ENCODE data around the gene STMN3.
A peak's percentile ranks its signal among the peaks of the same experiment; 100 is the strongest.
"Not testable (repeated sequence)": the region's sequence is repeated elsewhere in the genome, so short reads cannot be mapped to it uniquely, and the experiment has no call there.

STMN3 gene

GRCh38 chr20:63675681-63676368 lies 22.6 kb upstream of the STMN3 start:
- H3K4me3 ChIP-seq (ENCODE audit: severe bottlenecking) = no peak overlapping the region
- H3K9me3 ChIP-seq (ENCODE audit: severe bottlenecking) = no peaks in the 10 kb centered on the region
- DNase-seq (ENCODE audit: low spot score) = no peak
- TF ChIP-seq CTCF (IDR thresholded peaks at IDR 0.05; ENCODE audit: poor library complexity, severe bottlenecking) = no peak
- no peaks in the 10 kb centered on the region for H3K27me3 ChIP-seq (ENCODE audit: insufficient read depth, poor library complexity, severe bottlenecking)
- no peak for ATAC-seq (ENCODE audit: low read depth)
- peaks cover 71% of the 10 kb centered on the region for H3K36me3 ChIP-seq (ENCODE audit: low read depth)
- no peaks in the 10 kb centered on the region for H3K4me1 ChIP-seq (ENCODE audit: insufficient read depth, poor library complexity, severe bottlenecking)
- no peak overlapping the region for H3K27ac ChIP-seq (ENCODE audit: poor library complexity, severe bottlenecking)

DNA sequence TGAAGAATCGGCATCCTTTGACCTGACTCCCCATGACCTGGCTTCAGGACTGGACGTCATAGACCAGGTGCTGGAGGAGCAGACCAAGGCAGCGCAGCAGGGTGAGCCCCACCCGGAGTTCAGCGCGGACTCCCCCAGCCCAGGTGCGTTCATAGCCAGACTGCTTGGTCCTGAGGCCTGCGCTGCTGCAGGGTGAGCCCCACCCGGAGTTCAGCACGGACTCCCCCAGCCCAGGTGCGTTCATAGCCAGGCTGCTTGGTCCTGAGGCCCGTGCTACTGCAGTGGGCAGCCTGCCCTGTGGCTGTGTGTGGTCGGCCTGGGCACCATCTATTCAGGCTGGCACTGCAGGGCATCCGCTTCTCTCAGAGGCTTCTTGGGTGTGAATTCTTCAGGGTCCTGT lies 20.7 kb upstream of the STMN3 start:
- H3K27me3 ChIP-seq (ENCODE audit: insufficient read depth, poor library complexity, severe bottlenecking) = no peaks in the 10 kb centered on the region
- peaks cover 70% of the 10 kb centered on the region for H3K36me3 ChIP-seq (ENCODE audit: low read depth)
- ATAC-seq (ENCODE audit: low read depth) = no peak
- peak; percentile 80 for DNase-seq (ENCODE audit: low spot score)
- no peaks in the 10 kb centered on the region for H3K9me3 ChIP-seq (ENCODE audit: severe bottlenecking)
- no peak for TF ChIP-seq CTCF (IDR thresholded peaks at IDR 0.05; ENCODE audit: poor library complexity, severe bottlenecking)
- no peaks in the 10 kb centered on the region for H3K4me1 ChIP-seq (ENCODE audit: insufficient read depth, poor library complexity, severe bottlenecking)
- H3K27ac ChIP-seq (ENCODE audit: poor library complexity, severe bottlenecking) = no peak overlapping the region
- no peak overlapping the region for H3K4me3 ChIP-seq (ENCODE audit: severe bottlenecking)

DNA sequence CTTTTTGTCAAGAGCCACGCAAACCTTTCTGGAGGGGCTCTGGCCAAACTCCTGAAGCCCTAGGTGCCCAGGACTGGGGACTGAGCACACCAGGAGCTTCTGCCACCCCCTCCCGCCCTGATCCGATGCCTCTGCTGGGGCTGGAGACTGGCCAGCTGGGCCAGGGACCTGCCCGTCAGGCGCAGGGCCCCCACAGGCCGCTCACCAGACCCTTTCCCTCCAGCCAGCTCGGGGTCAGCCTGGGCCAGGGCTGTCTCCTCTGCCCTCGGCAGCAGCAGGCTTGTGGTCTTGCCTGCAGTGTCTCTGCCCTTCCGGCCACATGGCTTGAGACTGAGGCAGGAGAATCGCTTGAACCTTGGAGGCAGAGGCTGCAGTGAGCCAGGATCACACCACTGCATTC lies 19.4 kb upstream of the STMN3 start:
- Histone ChIP-seq H3K27me3 (ENCODE audit: insufficient read depth, poor library complexity, severe bottlenecking) (no peaks in the 10 kb centered on the region), H3K9me3 (ENCODE audit: severe bottlenecking) (no peaks in the 10 kb centered on the region), H3K27ac (ENCODE audit: poor library complexity, severe bottlenecking) (no peak overlapping the region), H3K4me1 (ENCODE audit: insufficient read depth, poor library complexity, severe bottlenecking) (no peaks in the 10 kb centered on the region), H3K36me3 (ENCODE audit: low read depth) (peaks cover 83% of the 10 kb centered on the region), H3K4me3 (ENCODE audit: severe bottlenecking) (no peak overlapping the region)
- no peak for TF ChIP-seq CTCF (IDR thresholded peaks at IDR 0.05; ENCODE audit: poor library complexity, severe bottlenecking)
- no peak for ATAC-seq (ENCODE audit: low read depth)
- DNase-seq (ENCODE audit: low spot score) = no peak

- H3K27ac ChIP-seq (ENCODE audit: poor library complexity, severe bottlenecking); H3K9me3 ChIP-seq (ENCODE audit: severe bottlenecking); DNase-seq (ENCODE audit: low spot score); ATAC-seq (ENCODE audit: low read depth); H3K27me3 ChIP-seq (ENCODE audit: insufficient read depth, poor library complexity, severe bottlenecking); H3K4me3 ChIP-seq (ENCODE audit: severe bottlenecking); H3K4me1 ChIP-seq (ENCODE audit: insufficient read depth, poor library complexity, severe bottlenecking): not testable (repeated sequence)
- peaks cover 86% of the 10 kb centered on the region for H3K36me3 ChIP-seq (ENCODE audit: low read depth)
These were observed 18.5 kb upstream of the STMN3 start for GRCh38 chr20:63671695-63672094.

- Histone ChIP-seq H3K27ac (ENCODE audit: poor library complexity, severe bottlenecking) (no peak overlapping the region), H3K9me3 (ENCODE audit: severe bottlenecking) (no peaks in the 10 kb centered on the region), H3K36me3 (ENCODE audit: low read depth) (peaks cover 86% of the 10 kb centered on the region), H3K4me1 (ENCODE audit: insufficient read depth, poor library complexity, severe bottlenecking) (no peaks in the 10 kb centered on the region), H3K27me3 (ENCODE audit: insufficient read depth, poor library complexity, severe bottlenecking) (no peaks in the 10 kb centered on the region), H3K4me3 (ENCODE audit: severe bottlenecking) (no peak overlapping the region)
- DNase-seq (ENCODE audit: low spot score) = no peak
- TF ChIP-seq CTCF (IDR thresholded peaks at IDR 0.05; ENCODE audit: poor library complexity, severe bottlenecking) = no peak
- no peak for ATAC-seq (ENCODE audit: low read depth)
These were observed 15.1 kb upstream of the STMN3 start for GRCh38 chr20:63668351-63668750.
